ENCODE measurements around the gene SCRT2. TPM values are rescaled to one million over a fixed set of nuclear protein-coding genes. Genes with fewer than 3 reads are reported as not detected.

Gene SCRT2
- total RNA-seq, 1 experiment from 2014 or later, result not detected

DNA sequence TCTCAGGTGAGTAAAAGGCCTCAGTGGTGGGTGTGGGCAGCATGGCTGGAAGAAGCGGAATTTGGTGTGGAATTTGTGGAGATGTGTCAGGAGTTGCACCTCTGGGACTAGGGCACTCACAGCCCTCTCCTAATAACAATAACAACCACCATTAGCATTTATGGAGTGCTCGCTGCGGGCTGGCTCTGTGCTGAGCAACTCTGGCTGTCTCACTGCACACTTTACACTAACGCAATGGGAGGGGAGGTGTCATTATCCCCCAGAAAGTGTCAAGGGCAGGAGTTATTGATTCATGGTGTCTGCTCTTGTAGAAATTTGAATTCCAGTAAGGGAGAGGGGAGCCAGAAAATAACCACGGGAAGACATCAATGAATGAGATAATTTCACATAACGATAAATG lies 22.7 kb upstream of the SCRT2 start:
- Mint-ChIP-seq H3K36me3 (ENCODE audit: insufficient read depth in 1 of 3, low read depth in 3 of 3) (no peaks in the 10 kb centered on the region), H3K27me3 (ENCODE audit: low read depth) (peaks cover 5% of the 10 kb centered on the region; the same call in 1 of the 2 replicates), H3K9me3 (no peaks in the 10 kb centered on the region), H3K4me1 (peaks cover 18 to 40% of the 10 kb centered on the region in 2 experiments), H3K4me3 (no peak overlapping the region; a peak in 1 of 5 replicates), H3K27ac (no peak overlapping the region; a peak in 1 of 7 replicates)
- H2BK15ac ChIP-seq (ENCODE audit: low read depth, low read length), result no peak overlapping the region
- no CpG with 5 or more reads among the region's 6 CpGs for WGBS (ENCODE audit: extremely low coverage, insufficient read length, low lambda C conversion rate)
- H3K56ac ChIP-seq (ENCODE audit: insufficient read length, low read depth, low read length), result no peak overlapping the region
- H3K9me3 ChIP-seq (ENCODE audit: control insufficient read depth, low read depth, low read length), result no peaks in the 10 kb centered on the region
- no peak overlapping the region for H4K5ac ChIP-seq (ENCODE audit: insufficient read length, low read depth, low read length)
- H2AFZ ChIP-seq (ENCODE audit: low read length), result no peak overlapping the region
- H2AK5ac ChIP-seq (ENCODE audit: insufficient read length, low read length), result no peak overlapping the region
- H4K20me1 ChIP-seq (ENCODE audit: control insufficient read depth, insufficient read depth, insufficient read length), result no peaks in the 10 kb centered on the region
- DNase-seq, result no peak
- no peaks in the 10 kb centered on the region for H3K27me3 ChIP-seq (ENCODE audit: insufficient read depth, low read length)
- H3K9ac ChIP-seq (ENCODE audit: extremely low read depth, insufficient read length, low read length), result no peak overlapping the region
- no peak overlapping the region for H3K18ac ChIP-seq (ENCODE audit: insufficient read length, low read depth, low read length)
- H3K4ac ChIP-seq (ENCODE audit: low read depth, low read length), result no peak overlapping the region
- H4K91ac ChIP-seq (ENCODE audit: insufficient read length, low read depth, low read length), result no peak overlapping the region
- no peak overlapping the region for H3K4me2 ChIP-seq (ENCODE audit: insufficient read depth, insufficient read length, low read length)
- H2BK5ac ChIP-seq (ENCODE audit: insufficient read length, low read length), result no peak overlapping the region
- H3K14ac ChIP-seq (ENCODE audit: insufficient read depth, low read length), result no peak overlapping the region
- no peak overlapping the region for H3T11ph ChIP-seq (ENCODE audit: low read length)
- H2BK12ac ChIP-seq (ENCODE audit: insufficient read length, low read depth, low read length), result no peak overlapping the region
- H2BK20ac ChIP-seq (ENCODE audit: low read depth, low read length, poor library complexity, severe bottlenecking), result no peak overlapping the region
- H3K79me1 ChIP-seq (ENCODE audit: insufficient read depth, low read depth, low read length, poor library complexity, severe bottlenecking), result no peaks in the 10 kb centered on the region
- peaks cover 8% of the 10 kb centered on the region; the same call in 1 of the 2 replicates for H3K4me1 ChIP-seq (ENCODE audit: insufficient read depth, low read length)
- no peak overlapping the region for H3K27ac ChIP-seq (ENCODE audit: insufficient read length, low read depth, low read length)
- no peak overlapping the region for H2BK120ac ChIP-seq (ENCODE audit: low read depth, low read length, poor library complexity, severe bottlenecking)
- H4K8ac ChIP-seq (replicated peaks; ENCODE audit: insufficient read length, low read depth, low read length), result no peak overlapping the region
- H3K79me2 ChIP-seq (ENCODE audit: insufficient read depth, low read length), result no peaks in the 10 kb centered on the region
- H3K23me2 ChIP-seq (ENCODE audit: insufficient read length, low read depth, low read length, poor library complexity, severe bottlenecking), result no peaks in the 10 kb centered on the region
- H3K23ac ChIP-seq (ENCODE audit: insufficient read length, low read depth, low read length), result no peak overlapping the region
- TF ChIP-seq, protein P1, sequence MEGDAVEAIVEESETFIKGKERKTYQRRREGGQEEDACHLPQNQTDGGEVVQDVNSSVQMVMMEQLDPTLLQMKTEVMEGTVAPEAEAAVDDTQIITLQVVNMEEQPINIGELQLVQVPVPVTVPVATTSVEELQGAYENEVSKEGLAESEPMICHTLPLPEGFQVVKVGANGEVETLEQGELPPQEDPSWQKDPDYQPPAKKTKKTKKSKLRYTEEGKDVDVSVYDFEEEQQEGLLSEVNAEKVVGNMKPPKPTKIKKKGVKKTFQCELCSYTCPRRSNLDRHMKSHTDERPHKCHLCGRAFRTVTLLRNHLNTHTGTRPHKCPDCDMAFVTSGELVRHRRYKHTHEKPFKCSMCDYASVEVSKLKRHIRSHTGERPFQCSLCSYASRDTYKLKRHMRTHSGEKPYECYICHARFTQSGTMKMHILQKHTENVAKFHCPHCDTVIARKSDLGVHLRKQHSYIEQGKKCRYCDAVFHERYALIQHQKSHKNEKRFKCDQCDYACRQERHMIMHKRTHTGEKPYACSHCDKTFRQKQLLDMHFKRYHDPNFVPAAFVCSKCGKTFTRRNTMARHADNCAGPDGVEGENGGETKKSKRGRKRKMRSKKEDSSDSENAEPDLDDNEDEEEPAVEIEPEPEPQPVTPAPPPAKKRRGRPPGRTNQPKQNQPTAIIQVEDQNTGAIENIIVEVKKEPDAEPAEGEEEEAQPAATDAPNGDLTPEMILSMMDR (conservative IDR thresholded peaks at IDR 0.05), result no peak

All from H9 (cell line).